Mucosa of gallbladder (tissue), 1 donor: Measurements from ENCODE around the gene SETX. TPM values are rescaled to one million over a fixed set of nuclear protein-coding genes. Genes with fewer than 3 reads are reported as not detected.
A peak's percentile ranks its signal among the peaks of the same experiment; 100 is the strongest.

Experiments
- DNase-seq: peaks from one replicate; pipeline ENCODE4 v3.0.0-alpha.2; 2020; ENCODE audit warnings: low spot score
- total RNA-seq: library from RNA; stranded (reverse); gene quantifications from one replicate; pipeline ENCODE4 v1.2.1, GENCODE V29; 2021
- donor health status: DM: no; HTN: no; CAD: no.

The SETX gene
- total RNA-seq, 1 donor from 2014 or later = 43.1 TPM

GRCh38 chr9:132239999-132240840 lies 114.6 kb downstream of the SETX start:
- no peak for DNase-seq

DNA sequence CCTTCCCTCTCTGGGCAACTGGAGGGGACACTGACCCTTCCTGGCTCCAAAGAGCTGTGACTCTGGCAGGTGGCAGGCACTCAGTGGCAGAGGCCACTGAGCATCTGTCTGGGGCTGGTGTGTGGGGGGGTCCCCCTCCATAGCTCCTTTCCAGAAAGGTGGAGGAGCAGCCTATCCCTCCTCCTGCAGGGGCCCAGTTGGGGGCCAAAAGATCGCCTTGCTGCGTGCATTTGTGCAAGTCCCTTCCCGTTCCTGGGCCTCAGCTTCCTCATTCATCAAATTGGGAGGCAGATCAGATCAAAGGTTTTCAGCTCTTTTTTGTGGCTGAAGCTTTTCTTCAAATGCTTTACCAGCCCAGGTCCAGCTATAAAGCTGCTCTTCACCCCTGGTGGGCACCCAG lies 115.3 kb downstream of the SETX start:
- no peak for DNase-seq

- DNase-seq = no peak
Measured at GRCh38 chr9:132238992-132239391, 115.8 kb downstream of the SETX start.

GRCh38 chr9:132238026-132238972 lies 116.5 kb downstream of the SETX start:
- DNase-seq = no peak

- DNase-seq = no peak
Measured at GRCh38 chr9:132237481-132237880, 117.3 kb downstream of the SETX start.

GRCh38 chr9:132236662-132237311 lies 118.0 kb downstream of the SETX start:
- no peak for DNase-seq

- peak; percentile 77 for DNase-seq
Measured at GRCh38 chr9:132235894-132236661, 118.7 kb downstream of the SETX start.

GRCh38 chr9:132235125-132235524 lies 119.7 kb downstream of the SETX start:
- no peak for DNase-seq

GRCh38 chr9:132234535-132234934 lies 120.3 kb downstream of the SETX start:
- no peak for DNase-seq

DNA sequence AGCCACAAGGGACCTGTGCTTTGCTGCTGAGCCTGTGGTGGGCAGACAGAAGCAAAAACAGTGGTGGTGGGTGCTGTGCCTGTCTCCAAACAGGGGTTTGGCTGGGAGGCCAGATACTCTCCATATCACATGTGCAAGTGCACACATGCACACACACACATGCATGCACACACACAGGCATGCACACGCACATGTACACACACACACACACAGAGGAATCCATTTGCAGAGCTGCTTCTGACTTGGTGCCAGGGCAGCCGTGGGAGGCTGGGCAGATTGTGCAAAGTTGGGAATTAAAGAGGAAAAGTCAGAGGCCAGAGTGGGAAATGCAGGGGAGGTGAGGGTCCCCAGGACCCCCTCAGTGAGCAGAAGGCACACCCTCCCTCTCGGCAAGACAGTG lies 121.6 kb downstream of the SETX start:
- no peak for DNase-seq

DNA sequence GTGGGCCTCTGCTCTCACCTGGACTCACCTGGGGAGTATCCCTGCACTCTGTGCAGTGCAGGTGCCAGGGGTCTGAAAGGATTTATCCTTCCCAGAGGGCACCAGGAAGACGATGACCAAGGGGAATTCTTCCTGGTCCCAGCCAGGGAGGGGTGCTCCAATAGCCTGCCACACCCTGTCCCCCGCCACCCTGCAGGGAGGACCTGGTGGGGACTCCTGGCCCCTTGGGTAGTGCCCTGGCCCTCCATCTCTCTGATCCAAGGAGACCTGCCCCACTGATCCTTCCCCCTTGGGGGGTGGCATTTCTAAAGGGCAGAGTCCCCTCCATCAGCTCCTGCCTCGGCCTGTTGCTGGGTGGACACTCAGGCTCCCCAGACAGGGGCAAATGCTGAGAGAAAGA lies 122.3 kb downstream of the SETX start:
- DNase-seq = no peak

DNA sequence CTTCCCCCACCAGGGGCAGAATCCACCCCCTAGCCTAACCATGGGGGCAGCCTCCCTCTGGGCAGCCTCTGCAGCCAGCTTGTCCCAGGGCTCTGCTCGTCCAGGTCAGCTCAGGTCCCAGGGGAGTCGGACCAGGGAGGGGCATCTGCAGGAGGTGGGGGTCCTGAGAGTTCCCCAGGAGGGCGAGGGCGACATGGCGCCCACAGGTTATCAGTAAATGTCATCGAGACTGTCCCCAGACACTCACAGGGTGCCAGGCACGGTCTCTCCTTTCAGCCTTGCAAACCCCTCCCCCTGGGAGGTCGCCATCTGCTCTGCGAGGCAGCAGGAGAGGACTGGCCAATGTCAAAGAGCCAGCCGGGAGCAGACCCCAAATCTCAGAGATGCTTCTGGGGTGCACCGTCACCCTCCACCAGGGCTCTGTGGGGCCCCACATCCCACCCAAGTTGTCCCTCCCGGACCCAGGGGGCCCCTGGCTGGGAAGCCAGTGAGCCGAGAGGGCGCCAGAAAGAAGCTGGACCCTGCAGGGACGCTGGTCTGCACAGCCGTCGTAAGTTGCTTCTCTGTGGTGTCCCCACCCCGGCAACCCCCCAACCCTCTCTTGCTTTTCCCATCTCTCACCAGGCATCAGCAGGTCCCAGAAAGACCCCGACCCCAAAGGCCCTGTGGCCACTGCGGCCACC lies 123.6 kb downstream of the SETX start:
- no peak for DNase-seq

DNA sequence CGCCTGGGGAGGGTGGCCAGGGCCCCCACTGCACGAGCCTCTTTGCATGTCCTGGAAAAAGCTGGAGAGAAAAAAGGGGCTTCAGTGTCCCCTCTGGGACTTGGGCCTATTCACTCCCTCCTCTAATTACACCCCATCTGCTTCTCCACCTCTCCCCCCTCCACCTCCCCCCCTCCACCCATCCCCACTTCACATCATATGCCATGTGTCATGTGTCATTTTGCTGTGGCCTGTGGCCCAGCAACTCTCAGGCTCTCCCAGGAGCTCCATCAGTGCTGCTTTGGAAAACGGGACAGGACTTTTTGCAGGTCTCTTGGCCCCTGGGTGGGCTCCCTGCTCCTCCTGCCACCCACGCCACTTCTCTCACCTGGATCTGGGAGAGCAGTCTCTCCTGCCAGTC lies 124.2 kb downstream of the SETX start:
- DNase-seq = no peak

DNA sequence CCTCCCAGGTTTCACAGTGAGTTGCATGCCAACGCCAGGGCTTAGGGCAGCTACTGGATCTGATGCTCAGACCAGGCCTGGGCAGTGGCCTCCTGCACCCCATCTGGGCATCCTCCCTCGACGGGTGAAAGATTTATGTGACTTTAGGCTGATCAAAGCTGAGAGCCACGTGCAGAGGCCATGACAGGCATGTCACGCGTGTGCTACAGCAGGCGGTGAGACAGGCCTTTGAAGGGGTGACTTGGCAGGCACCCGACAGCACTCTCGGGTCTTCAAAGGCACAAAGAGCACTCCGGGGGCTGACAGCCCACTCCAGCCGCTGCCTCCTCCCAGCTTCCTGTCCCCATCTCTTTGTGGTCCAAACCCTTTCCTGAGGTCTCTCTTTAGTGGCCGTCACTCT lies 126.7 kb downstream of the SETX start:
- no peak for DNase-seq

DNA sequence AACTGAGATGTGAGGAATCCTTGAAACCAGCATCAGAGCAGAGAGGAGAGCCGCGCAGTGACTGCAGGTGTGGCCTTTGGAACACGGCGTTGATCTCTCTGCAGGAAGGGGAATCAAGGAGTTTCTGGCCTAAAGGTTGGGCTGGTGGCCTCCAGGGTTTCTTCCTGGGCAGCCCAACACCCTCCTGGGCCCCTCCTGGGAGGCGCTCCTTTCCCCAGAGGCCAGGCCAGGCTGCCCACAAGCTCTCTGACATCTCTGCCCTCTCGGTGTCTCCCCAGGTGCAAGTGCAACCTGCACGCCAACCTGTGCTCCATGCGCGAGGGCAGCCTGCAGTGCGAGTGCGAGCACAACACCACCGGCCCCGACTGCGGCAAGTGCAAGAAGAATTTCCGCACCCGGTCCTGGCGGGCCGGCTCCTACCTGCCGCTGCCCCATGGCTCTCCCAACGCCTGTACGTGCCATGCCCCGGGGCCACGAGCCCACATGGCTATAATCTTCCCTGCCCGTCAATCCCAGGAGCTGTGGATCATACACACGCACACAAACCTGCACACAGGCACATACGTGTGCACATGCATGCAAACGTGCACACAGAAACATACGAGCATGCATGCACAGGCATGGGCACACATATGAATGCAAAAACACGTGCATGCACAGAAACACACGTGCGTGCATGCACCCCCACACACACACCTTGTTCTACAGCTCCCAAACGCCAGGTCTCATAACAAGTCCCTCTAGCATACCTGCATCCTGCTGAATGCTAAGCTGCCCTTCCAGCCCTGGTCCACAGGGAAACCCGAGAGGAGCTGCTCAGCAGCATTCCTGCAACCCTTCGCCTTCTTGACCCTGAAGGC lies 128.0 kb downstream of the SETX start:
- no peak for DNase-seq

- DNase-seq = no peak
Measured at GRCh38 chr9:132224645-132225044, 130.1 kb downstream of the SETX start.

GRCh38 chr9:132221941-132222340 lies 132.8 kb downstream of the SETX start:
- no peak for DNase-seq

DNA sequence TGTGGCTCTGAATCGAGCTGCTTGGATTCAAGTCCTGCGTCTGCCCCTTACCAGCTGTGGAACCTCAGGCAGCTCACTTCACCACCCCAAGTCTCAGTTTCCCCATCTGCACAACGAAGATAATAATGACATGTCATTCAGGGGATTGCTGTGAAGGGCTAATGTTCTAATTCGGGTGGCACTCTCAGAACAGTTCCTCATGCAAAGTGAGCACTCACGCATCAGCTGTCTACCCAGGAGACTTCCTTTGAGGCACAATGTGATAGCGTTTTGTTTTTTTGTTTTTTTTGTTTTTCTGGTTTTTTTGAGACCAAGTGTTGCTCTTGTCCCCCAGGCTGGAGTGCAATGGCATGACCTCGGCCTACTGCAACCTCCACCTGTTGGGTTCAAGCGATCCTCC lies 136.6 kb downstream of the SETX start:
- no peak for DNase-seq

DNA sequence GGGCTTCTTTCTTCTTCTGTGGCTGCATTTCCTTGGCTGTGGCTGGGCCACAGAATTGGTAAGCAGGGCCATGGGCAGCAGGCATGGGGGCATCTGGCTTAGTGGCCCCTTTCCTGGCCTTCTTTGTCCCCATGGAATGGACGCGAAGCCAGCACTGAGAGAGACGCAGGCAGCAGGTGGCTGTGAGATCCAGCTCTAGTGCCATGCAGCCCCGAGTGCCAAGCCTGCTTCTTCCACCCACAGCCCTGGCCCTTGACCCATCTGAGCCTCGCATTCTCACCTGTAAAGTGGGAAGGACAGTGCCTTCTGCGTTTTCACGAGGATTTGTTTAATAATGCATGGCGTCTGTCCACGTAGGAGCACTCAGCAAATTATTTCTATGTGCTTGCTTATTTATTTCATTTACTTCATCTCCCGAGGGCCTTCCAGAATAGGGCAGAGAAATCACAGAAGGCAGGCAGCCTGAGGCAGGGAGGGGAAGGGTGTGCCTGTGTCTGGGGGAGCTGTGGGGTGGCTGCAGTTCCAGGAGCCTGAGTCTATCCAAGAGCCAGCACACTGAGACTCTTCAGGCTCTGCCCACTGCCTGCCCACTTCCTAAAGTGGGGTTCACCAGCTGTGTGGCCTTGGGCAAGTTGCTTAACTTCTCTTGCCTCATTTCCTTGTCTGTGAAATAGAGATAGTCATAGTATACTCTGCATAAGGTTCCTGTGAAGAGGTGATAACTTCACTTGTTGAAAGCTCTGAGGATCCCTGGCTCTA lies 137.7 kb downstream of the SETX start:
- no peak for DNase-seq
